Stimulated activated CD8-positive, alpha-beta memory T cell treated with anti-CD3 and anti-CD28 coated beads, Interleukin-7, amount 100 ng/mL, for 48 hours (primary cell): ENCODE measurements around the gene CLSTN2.

Experiments used
- DNase-seq, 2 donors: peaks; one replicate each; pipeline ENCODE4 v3.0.0-alpha.2; 2020; ENCODE audit warnings: low read depth in 1 of 2; ENCODE audit errors: extremely low read depth in 1 of 2

The CLSTN2 gene

GRCh38 chr3:139941580-139941979, 6.6 kb downstream of the CLSTN2 start:
- no peak for DNase-seq

- DNase-seq = no peak
Measured at GRCh38 chr3:139944256-139944910, 9.4 kb downstream of the CLSTN2 start.

DNA sequence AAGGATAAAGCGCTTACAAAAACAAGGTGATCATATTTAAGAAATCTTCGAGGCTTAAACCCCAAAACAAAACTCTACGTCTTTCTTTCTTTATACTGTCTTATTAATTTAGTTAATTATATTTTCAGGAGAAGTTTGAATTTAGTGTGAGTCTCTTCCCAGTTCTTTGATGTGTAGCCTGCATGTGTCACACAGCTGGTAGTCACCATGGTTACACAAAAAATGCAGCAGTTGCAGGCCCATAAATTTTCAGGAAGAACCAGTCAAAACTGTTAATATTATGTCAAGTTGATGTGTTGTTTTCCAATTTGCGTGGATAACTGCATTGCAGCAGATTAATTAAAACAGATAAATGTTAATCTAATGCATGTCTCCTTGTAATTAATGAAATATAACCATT, 10.4 kb downstream of the CLSTN2 start:
- DNase-seq = no peak

GRCh38 chr3:139945942-139946341, 11.0 kb downstream of the CLSTN2 start:
- DNase-seq = no peak

DNA sequence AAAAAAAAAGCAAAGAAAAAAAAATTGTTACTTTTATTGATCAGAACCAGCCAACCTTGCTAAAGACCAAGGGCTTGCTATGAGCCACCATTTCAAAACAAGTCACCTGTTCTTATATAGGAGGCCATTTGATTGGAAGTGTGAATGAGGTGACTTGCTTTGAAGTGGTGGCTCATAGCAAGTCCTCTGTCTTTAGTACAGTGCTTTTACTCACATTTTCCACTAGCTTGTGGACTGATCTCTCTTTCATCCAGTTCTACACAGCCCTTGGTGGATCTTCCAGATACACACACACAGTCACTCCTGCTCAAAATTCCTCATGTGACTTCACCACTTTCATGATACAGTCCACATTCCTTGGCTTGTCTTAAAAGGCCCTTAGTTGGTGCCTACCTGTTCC, 13.5 kb downstream of the CLSTN2 start:
- no peak for DNase-seq

DNA sequence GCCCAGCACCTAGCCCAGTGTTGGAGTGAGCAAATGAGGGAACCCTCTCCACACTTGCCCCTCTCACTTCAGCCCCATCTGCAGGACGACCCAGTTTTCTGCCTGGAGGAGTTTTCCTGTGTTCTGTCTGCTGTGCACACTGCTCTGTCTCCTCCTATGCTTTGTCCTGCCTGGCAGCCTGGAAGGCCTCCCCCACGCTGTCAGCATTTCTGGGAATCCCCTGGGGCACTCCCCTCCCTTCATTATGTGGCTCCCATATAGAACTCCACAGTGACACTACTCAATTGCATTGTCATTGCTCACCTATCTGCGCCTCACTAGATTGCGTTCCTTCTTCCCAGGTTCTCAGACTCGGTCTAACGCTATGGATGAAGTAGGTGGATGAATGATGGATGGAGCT, 13.9 kb downstream of the CLSTN2 start:
- DNase-seq = no peak

- DNase-seq = no peak
Measured at GRCh38 chr3:139953131-139953910, 18.3 kb downstream of the CLSTN2 start.

- no peak for DNase-seq
Measured at GRCh38 chr3:139954146-139954860, 19.3 kb downstream of the CLSTN2 start.

GRCh38 chr3:139957844-139958243, 22.9 kb downstream of the CLSTN2 start:
- no peak for DNase-seq

DNA sequence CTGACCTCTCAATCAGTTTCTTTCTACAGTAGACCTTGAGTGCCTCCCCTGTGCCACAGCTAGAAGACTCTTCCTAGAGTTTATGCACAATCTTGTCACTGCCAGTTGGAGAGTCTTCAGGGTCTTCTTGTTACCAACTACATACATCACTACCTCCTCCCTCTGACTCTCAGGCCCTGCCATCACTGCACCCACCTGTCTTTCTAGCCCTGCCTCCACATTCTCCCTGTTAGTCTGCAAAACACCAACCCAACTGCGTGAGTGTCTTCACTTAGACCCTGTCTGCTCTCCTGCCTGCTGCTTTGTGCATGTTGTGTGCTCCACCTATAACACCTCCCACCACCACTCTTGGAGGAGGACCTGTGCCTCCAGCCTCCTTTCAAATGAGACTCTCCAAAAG, 34.4 kb downstream of the CLSTN2 start:
- DNase-seq = no peak

DNA sequence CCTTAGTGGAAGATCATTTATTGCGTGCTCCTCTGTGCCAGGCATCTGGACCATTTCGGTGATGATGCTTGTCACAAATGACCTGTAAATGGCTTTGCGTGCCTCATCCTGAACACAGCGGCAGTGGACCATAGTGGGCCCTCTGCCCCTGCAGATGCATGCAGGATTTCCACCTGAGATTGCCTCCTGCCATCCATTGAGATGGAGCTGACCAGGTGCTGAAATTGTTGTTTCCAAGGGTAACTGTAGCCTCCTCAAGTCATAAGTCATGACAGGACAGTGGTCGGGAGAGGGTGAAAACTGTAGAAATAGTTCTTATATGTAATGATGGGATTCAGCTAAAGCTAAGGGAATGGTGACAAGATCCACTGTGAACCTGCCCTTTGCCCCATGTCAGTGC, 35.5 kb downstream of the CLSTN2 start:
- no peak for DNase-seq

DNA sequence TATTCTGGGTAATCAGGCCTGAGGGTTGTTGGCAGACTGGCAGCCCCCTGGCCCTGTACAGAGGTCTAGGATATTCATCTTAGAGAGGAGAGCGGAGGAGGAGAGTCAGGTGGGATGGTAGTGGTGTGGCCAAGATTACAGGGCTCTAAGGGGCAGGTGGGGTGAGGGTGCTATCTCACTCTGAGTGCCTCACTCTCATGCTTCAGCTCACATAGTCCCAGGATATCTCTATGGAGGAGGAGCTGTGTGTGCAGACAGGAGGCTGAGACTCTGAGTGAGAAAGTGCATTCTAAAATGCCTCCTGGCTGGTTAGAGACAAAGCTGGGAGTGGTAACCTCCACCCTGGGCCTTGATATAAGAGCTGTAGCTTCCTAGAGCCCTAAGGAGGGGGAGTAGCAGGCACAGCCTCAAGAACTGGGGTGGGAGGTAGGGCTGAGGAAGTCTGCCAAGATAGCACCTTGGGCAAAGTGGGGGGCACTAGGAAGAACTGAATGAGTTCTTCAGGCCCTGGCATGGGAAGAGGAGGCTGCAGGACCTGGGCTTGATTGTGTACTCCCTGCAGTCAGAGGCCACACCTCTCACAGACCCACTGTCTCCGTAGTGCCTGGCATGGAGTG, 39.9 kb downstream of the CLSTN2 start:
- DNase-seq = no peak

DNA sequence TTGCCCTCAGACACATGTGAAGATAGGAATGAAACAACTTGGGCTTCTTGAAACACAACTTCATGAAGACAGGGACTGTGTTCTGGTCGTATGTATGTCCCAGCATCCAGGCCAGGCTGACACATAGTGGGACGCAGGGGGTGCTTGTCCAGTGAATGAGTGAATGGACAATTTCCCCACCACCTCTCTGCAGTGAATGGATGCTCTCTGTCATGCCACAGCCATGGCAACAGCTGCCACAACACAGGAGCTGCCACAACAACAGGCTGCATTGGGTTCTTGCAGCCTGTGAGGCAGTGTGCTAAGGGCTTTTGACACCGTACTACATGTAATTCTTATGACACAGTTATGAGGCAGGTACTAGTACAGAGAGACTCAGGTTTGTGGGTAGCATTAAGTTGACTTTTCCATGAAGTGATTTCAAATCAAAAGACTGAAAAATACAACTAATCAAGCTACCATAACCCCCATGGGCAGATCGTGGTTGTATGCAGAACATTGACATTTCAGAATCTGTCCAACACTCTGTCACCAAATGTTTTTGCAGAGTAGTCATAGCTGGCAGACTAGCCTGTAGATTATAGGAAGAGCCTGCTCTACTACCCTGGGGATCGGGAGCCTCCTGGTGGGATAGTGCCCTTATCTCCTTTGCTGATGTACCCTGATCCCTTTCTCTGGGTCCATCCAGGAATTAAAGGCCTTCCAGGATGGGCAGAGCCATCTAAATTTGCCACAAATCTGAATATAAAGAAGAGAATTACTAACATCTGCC, 40.8 kb downstream of the CLSTN2 start:
- DNase-seq = no peak

GRCh38 chr3:139978966-139979365, 44.0 kb downstream of the CLSTN2 start:
- DNase-seq = no peak

GRCh38 chr3:139979991-139980390, 45.0 kb downstream of the CLSTN2 start:
- DNase-seq = no peak

GRCh38 chr3:139982404-139982803, 47.4 kb downstream of the CLSTN2 start:
- DNase-seq = no peak

DNA sequence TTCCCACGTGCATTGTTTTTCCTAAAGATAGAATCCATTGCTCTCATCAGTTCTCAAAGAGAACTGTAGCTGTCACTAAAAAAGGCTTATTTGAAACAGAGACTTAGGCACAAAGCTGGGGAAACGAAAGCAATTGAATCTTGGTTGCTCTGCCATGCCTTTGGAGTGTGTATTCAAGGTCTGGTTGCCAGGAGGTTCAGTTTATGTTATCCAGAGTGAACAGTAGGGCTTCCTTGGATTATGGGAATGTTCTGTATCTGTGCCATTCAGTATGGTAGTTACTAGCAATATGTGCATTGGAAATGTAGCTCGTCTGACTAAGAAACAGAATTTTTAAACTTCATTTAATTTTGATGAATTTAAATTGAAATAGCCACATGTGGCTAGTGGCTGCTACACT, 50.6 kb downstream of the CLSTN2 start:
- no peak for DNase-seq

DNA sequence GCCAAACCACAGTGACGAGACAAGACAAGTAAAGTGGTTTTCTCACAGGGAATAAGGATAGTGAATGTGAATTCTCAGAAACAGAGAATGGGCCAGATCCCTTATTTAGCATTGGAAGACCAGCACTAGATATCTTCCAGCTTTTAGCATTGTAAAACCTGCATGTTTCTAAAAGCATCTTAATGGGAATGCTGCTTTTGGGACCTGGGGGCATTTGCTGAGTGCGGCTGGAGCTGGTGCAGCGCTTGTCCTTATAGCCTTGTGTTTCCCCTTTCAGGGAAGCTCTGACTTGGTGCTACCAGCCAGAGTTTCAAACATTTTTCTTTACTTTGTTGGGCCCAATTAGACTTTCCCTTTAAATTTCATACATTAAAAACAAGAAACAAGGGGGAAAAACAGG, 52.9 kb downstream of the CLSTN2 start:
- no peak for DNase-seq

- DNase-seq = no peak
Measured at GRCh38 chr3:139988472-139989156, 53.6 kb downstream of the CLSTN2 start.

GRCh38 chr3:139994891-139995290, 59.9 kb downstream of the CLSTN2 start:
- no peak for DNase-seq
